Measurements from ENCODE around the gene DPYSL3. TPM values are rescaled to one million over a fixed set of nuclear protein-coding genes. Genes with fewer than 3 reads are reported as not detected.

The DPYSL3 gene
- polyA plus RNA-seq, 1 of the 3 experiments (the other 2 are of a cell fraction) = 123 TPM

DNA sequence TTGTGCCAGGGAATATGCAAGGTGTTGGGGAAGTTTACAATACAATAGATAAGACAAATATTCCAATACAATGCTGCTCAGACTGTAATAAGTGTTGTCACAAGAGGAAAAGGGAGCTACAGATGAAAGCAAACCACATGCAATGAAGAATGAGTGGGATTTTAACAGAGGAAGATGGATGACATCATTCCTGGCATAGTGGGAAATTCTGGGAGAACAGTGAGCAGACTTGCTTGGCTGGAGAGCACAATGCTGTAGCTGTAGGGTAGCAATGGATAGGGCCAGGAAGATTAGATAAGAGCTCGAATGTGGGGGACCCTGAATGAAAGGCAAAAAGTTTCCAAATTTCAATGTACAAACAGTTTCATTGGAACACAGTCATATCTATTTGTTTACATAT is 9.5 kb upstream of the DPYSL3 start:
- Histone ChIP-seq H3K4me2 (no peak overlapping the region), H4K20me1 (ENCODE audit: insufficient read depth) (no peaks in the 10 kb centered on the region), H3K4me1 (ENCODE audit: control insufficient read depth in 1 of 2, insufficient read depth in 2 of 2, low read depth in 1 of 2, low read length in 1 of 2) (peaks cover 7 to 13% of the 10 kb centered on the region in 2 experiments; a peak in 3 of 4 replicates), H3K4me3 (ENCODE audit: low read depth in 2 of 2, low read length in 1 of 2) (no peak overlapping the region), H3K27ac (ENCODE audit: low read depth in 2 of 2, low read length in 1 of 2) (no peak overlapping the region; a peak in 1 of 4 replicates), H3F3A (replicated peaks; ENCODE audit: insufficient read depth) (peaks cover 13% of the 10 kb centered on the region), H3K9me3 (no peaks in the 10 kb centered on the region), H3K9me2 (no peaks in the 10 kb centered on the region), H2AFZ (ENCODE audit: low read depth) (no peak overlapping the region), H3K9ac (no peak overlapping the region), H3K27me3 (ENCODE audit: insufficient read depth) (no peaks in the 10 kb centered on the region), H3K36me3 (replicated peaks in 1 of 2; ENCODE audit: control insufficient read depth in 1 of 2, insufficient read depth in 2 of 2, low read length in 1 of 2) (no peaks in the 10 kb centered on the region), H3K79me2 (ENCODE audit: insufficient read depth) (no peaks in the 10 kb centered on the region)
- POLR2A ChIA-PET = no interaction called here
- WGBS (ENCODE audit: low lambda C conversion rate) = 40% methylated on average over 1 of the region's 1 CpG
- DNase-seq = no peak
- TF ChIP-seq, protein P1, sequence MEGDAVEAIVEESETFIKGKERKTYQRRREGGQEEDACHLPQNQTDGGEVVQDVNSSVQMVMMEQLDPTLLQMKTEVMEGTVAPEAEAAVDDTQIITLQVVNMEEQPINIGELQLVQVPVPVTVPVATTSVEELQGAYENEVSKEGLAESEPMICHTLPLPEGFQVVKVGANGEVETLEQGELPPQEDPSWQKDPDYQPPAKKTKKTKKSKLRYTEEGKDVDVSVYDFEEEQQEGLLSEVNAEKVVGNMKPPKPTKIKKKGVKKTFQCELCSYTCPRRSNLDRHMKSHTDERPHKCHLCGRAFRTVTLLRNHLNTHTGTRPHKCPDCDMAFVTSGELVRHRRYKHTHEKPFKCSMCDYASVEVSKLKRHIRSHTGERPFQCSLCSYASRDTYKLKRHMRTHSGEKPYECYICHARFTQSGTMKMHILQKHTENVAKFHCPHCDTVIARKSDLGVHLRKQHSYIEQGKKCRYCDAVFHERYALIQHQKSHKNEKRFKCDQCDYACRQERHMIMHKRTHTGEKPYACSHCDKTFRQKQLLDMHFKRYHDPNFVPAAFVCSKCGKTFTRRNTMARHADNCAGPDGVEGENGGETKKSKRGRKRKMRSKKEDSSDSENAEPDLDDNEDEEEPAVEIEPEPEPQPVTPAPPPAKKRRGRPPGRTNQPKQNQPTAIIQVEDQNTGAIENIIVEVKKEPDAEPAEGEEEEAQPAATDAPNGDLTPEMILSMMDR (IDR thresholded peaks at IDR 0.05) = no peak
- no peak for TF ChIP-seq TEAD4 (IDR thresholded peaks at IDR 0.05; ENCODE audit: borderline replicate concordance, insufficient read depth)
- TF ChIP-seq, protein P2, sequence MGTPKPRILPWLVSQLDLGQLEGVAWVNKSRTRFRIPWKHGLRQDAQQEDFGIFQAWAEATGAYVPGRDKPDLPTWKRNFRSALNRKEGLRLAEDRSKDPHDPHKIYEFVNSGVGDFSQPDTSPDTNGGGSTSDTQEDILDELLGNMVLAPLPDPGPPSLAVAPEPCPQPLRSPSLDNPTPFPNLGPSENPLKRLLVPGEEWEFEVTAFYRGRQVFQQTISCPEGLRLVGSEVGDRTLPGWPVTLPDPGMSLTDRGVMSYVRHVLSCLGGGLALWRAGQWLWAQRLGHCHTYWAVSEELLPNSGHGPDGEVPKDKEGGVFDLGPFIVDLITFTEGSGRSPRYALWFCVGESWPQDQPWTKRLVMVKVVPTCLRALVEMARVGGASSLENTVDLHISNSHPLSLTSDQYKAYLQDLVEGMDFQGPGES (IDR thresholded peaks at IDR 0.05; ENCODE audit: low read depth, low read length) = no peak
- CTCF ChIA-PET = interaction anchor here (1.1 to 1.2 kb wide), 3 partner anchors 9 to 62 kb away, joined by 3 read pairs; partner anchors contain the start of gene DPYSL3

DNA sequence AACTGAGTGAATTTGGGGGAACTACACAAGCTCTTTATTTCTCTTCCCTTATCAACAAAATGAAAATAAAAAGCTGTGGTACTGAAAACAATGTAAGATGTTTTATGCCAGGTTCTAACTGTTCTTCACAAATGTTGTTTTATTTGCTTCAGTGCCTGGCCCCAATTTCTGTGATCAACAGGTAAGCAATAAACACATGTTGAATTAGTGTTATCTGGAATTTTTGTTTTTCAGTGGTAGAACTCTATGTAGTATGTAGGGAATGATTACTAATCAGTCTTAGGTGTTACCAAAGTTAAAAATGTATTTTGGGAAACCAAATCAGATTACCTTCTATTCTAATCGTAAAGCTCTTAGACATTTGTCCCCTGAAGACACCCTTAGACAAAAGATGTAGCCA is 7.5 kb upstream of the DPYSL3 start:
- Histone ChIP-seq H3K4me3 (ENCODE audit: low read depth in 2 of 2, low read length in 1 of 2) (no peak overlapping the region), H3K79me2 (ENCODE audit: insufficient read depth) (no peaks in the 10 kb centered on the region), H3K4me1 (ENCODE audit: control insufficient read depth in 1 of 2, insufficient read depth in 2 of 2, low read depth in 1 of 2, low read length in 1 of 2) (peaks cover 1 to 4% of the 10 kb centered on the region in 2 experiments; a peak in 3 of 4 replicates), H3K36me3 (replicated peaks in 1 of 2; ENCODE audit: control insufficient read depth in 1 of 2, insufficient read depth in 2 of 2, low read length in 1 of 2) (no peaks in the 10 kb centered on the region), H3K9me3 (no peaks in the 10 kb centered on the region), H3F3A (replicated peaks; ENCODE audit: insufficient read depth) (peaks cover 5% of the 10 kb centered on the region), H3K27ac (ENCODE audit: low read depth in 2 of 2, low read length in 1 of 2) (no peak overlapping the region), H3K9ac (no peak overlapping the region), H4K20me1 (ENCODE audit: insufficient read depth) (no peaks in the 10 kb centered on the region), H3K9me2 (no peaks in the 10 kb centered on the region), H3K4me2 (no peak overlapping the region), H3K27me3 (ENCODE audit: insufficient read depth) (no peaks in the 10 kb centered on the region), H2AFZ (ENCODE audit: low read depth) (no peak overlapping the region)
- ChIA-PET CTCF (interaction anchor here (1.1 to 1.6 kb wide), 3 partner anchors 48 to 61 kb away, joined by 3 to 7 read pairs (median 4); no protein-coding TSS in a partner anchor), POLR2A (no interaction called here)
- no peak for TF ChIP-seq RFX5 (IDR thresholded peaks at IDR 0.05; ENCODE audit: low read length)
- TF ChIP-seq RXRA (IDR thresholded peaks at IDR 0.05; ENCODE audit: borderline replicate concordance, low read depth) = no peak
- TF ChIP-seq, protein P3, sequence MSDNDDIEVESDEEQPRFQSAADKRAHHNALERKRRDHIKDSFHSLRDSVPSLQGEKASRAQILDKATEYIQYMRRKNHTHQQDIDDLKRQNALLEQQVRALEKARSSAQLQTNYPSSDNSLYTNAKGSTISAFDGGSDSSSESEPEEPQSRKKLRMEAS (IDR thresholded peaks at IDR 0.05; ENCODE audit: low read depth) = no peak
- TF ChIP-seq, protein P4, sequence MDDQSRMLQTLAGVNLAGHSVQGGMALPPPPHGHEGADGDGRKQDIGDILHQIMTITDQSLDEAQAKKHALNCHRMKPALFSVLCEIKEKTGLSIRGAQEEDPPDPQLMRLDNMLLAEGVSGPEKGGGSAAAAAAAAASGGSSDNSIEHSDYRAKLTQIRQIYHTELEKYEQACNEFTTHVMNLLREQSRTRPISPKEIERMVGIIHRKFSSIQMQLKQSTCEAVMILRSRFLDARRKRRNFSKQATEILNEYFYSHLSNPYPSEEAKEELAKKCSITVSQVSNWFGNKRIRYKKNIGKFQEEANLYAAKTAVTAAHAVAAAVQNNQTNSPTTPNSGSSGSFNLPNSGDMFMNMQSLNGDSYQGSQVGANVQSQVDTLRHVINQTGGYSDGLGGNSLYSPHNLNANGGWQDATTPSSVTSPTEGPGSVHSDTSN (IDR thresholded peaks at IDR 0.05) = no peak
- no peak for TF ChIP-seq TAF1 (IDR thresholded peaks at IDR 0.05; ENCODE audit: borderline replicate concordance, low read depth, low read length)
- no peak for DNase-seq
- WGBS (ENCODE audit: low lambda C conversion rate) = 95% methylated on average over 1 of the region's 1 CpG

All from SK-N-SH (cell line).